Adipocyte (in vitro differentiated cells): ENCODE results near the gene GCK.

Experiments used
- DNase-seq: peaks from one replicate; pipeline ENCODE4 v3.0.0-alpha.2; 2015; ENCODE audit warnings: low read depth
- H3K27me3 ChIP-seq: replicated peaks from 2 replicates; pipeline ENCODE4 v1.7.0; 2013; ENCODE audit warnings: mild to moderate bottlenecking, low read length, moderate library complexity; ENCODE audit not compliant: control insufficient read depth, insufficient read depth
- H3K36me3 ChIP-seq: 2 replicates; pipeline ENCODE4 v1.7.0; 2013; ENCODE audit warnings: low read length, mild to moderate bottlenecking, moderate library complexity; ENCODE audit not compliant: control insufficient read depth, insufficient read depth, severe bottlenecking
- H3K4me1 ChIP-seq: 2 replicates; pipeline ENCODE4 v1.7.0; 2013; ENCODE audit warnings: mild to moderate bottlenecking, low read length, moderate library complexity; ENCODE audit not compliant: control insufficient read depth, insufficient read depth
- H3K4me3 ChIP-seq: 2 replicates; pipeline ENCODE4 v1.7.0; 2013; ENCODE audit warnings: mild to moderate bottlenecking, low read length, moderate library complexity
- H3K9ac ChIP-seq: 2 replicates; pipeline ENCODE4 v1.7.0; 2013; ENCODE audit warnings: mild to moderate bottlenecking, low read length, moderate library complexity
- H3K9me3 ChIP-seq: 2 replicates; pipeline ENCODE4 v1.7.0; 2013; ENCODE audit warnings: mild to moderate bottlenecking, low read length, moderate library complexity; ENCODE audit not compliant: control insufficient read depth

Gene GCK

DNA sequence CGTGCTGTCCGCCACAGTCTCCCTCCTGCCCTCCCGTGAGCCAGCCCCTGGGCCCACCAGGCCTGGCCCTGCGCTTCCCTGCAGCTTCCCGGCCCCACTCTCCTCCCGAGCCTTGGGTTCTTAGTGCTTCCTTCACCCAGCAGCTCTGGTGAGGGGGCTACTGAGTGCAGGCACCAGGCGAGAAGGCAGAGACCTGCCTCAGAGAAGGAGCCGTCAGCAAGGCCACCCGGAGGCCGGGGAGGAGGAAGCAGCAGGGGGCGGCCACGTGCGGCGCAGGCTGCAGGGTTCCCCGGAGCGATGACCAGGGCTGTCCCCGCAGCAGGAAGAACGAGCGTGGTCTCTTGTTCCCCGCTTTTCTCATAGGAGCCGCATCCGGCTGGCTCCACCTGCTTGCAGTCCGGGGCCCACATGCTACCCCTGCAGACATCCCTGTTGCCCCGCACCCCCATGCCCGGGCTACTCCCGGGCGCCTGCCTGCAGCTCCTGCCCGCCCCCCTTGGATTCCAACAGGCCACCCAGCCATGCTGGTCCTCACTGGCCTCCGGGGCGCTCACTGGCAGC, 32.1 kb upstream of the GCK start:
- no peaks in the 10 kb centered on the region for H3K36me3 ChIP-seq
- H3K9ac ChIP-seq: no peak overlapping the region
- peaks cover 23% of the 10 kb centered on the region for H3K27me3 ChIP-seq
- peaks cover 6% of the 10 kb centered on the region for H3K9me3 ChIP-seq
- no peaks in the 10 kb centered on the region for H3K4me1 ChIP-seq
- no peak for DNase-seq
- H3K4me3 ChIP-seq: no peak overlapping the region

DNA sequence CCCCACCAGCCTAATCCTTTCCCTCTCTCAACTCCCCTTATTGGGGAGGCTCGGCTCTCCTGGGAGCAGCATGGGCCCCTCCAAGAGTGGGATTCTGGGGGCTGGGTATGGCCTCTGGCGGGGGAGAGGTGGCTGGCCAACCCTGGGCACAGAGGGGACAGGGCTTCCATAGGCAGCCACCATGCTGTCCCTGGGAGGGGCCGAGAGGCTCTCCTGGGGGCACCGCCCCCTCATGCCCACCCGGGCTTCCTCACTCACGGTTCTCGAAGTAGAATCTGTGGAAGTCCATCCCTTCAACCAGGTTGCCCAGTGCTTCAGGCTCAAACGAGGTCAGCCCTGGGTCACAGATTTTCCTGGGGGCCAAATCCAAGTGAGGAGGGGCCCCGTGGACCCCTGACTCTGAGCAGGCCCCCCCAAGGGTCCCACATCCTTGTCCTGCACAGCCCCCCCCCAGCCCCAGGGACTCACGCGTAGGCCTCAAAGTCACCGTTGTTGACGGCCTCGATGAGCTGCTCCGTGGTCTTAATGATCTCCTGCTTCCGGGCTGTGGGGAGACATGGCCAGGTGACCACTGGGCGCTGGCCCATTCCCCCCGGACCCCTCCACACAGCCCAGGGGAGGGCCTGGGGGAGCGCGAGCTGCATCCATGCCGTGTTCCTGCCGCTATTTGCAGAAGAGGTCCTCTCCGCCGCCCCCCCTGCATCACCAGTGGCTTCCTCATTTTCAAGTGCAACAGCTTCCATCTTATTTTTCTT, 31.3 kb upstream of the GCK start:
- Histone ChIP-seq H3K9ac (no peak overlapping the region), H3K4me1 (no peaks in the 10 kb centered on the region), H3K9me3 (peaks cover 6% of the 10 kb centered on the region), H3K27me3 (peaks cover 15% of the 10 kb centered on the region), H3K36me3 (no peaks in the 10 kb centered on the region), H3K4me3 (no peak overlapping the region)
- DNase-seq: no peak

DNA sequence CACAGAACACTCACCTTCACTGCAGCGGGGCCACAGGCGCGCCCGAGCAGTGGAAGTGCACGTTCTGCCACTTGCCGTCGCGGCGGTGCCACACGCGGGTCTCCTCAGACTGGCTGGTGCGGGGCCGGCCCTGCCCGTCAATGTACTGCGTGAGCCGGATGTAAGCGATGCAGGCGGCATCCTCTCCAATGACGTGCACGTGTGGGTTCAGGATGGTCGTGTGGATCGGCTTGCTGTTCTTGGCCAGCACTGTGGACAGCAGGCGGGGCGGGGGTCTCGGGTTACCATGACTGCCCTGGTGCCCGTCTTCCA, 30.8 kb upstream of the GCK start:
- DNase-seq: no peak
- H3K36me3 ChIP-seq: no peaks in the 10 kb centered on the region
- no peak overlapping the region for H3K4me3 ChIP-seq
- H3K9me3 ChIP-seq: peaks cover 6% of the 10 kb centered on the region
- peaks cover 10% of the 10 kb centered on the region for H3K27me3 ChIP-seq
- H3K9ac ChIP-seq: no peak overlapping the region
- H3K4me1 ChIP-seq: no peaks in the 10 kb centered on the region

DNA sequence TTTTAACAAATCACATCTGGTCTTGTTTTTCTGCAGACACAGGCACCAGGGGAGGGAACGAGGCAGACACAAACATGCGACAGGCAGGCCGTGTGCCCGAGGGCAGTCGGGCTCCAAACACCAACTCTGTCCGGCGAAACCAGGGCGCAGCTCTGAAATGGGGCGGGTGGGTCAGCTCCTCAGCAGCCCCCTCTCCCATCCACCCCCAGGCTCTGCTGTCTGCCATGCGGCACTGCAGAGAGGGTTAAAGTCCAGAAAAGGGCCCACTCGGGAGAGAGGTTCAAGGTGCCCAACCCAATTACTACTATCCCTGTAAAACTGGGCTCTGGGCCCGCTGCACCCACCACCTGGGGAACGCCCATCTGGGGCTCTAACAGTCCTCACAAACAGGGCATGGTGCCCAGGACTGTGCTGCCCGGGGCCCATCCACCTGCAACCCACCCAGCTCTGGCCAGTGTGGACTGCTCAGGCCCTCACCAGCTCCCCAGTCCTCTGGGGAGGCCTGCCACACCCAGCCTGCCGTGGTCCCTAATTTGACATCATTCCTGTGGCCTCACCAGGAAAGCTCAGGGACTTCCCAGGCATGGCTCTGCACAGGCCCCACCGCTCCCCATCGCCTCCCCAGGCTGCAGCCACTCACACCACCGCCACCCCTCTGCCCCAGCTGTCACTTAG, 30.3 kb upstream of the GCK start:
- Histone ChIP-seq H3K9ac (no peak overlapping the region), H3K9me3 (peaks cover 6% of the 10 kb centered on the region), H3K4me1 (no peaks in the 10 kb centered on the region), H3K36me3 (no peaks in the 10 kb centered on the region), H3K27me3 (peaks cover 9% of the 10 kb centered on the region), H3K4me3 (no peak overlapping the region)
- no peak for DNase-seq

DNA sequence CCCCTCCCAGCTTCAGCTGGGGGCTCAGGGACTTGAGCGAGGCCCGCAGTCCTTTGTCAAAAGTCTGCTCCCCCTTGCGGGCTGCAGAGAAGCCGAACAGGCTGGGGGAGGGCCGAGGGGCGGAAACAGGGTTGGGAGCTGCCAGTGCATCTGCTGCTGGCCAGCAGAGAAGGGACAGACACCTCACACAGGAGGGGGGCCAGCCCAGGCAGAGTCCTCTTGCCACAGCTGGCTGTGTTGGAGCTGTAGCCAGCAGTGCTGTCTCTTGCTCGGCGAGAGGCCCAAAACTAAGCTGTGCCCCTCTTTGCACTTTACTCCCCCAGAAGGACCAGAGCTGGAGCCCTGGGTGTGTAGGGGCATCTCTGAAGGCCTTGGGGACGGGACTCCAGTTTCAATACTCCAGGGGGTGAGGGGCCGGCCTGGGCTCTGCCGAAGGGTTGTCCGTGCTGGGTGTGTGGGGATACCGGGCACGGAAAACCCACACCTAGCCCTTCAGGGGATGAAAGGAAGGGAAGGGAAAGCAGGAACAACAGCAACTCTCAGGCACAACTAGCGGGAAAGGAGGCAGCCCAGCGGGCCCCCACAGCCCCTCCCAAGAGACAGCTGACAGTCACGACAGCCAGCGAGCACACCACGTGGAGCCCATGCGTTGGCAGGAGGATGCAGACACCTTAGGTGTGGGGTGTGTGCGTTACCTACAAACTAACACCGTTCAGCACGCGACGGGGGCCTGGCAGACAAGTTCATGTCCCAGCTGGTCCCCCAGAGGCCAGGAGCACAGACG, 29.4 kb upstream of the GCK start:
- Histone ChIP-seq H3K4me3 (no peak overlapping the region), H3K9me3 (peaks cover 6% of the 10 kb centered on the region), H3K36me3 (peaks cover 1% of the 10 kb centered on the region), H3K4me1 (no peaks in the 10 kb centered on the region), H3K27me3 (peaks cover under 1% of the 10 kb centered on the region), H3K9ac (no peak overlapping the region)
- no peak for DNase-seq

DNA sequence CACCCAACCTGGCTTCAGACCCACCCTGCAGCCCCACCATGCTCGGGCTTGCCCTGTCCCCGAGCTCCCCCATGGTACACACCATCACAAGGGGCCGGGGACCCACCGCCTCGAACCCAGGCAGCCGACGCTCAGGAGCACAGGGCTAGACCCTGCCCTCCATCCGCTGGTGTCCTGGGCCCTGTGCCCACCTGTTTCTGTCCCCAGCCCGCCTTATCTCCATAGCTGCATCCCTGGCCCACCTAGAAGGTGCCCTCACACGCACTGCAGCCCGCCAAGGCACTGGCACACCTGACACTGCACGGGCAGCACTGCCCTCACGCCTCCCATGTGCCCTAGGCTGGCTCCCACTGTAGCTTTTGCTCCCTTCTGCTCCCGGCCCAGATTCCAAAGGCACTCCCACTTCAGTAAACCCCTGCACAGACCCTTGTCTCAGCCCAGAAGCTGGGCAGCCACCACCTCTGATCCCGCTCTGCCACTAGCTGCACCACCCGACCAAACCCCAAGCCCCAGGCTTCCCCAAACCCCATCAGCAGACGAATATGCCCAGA, 28.7 kb upstream of the GCK start:
- Histone ChIP-seq H3K9ac (no peak overlapping the region), H3K4me1 (no peaks in the 10 kb centered on the region), H3K36me3 (peaks cover 8% of the 10 kb centered on the region), H3K4me3 (no peak overlapping the region), H3K27me3 (no peaks in the 10 kb centered on the region), H3K9me3 (peaks cover 6% of the 10 kb centered on the region)
- no peak for DNase-seq

DNA sequence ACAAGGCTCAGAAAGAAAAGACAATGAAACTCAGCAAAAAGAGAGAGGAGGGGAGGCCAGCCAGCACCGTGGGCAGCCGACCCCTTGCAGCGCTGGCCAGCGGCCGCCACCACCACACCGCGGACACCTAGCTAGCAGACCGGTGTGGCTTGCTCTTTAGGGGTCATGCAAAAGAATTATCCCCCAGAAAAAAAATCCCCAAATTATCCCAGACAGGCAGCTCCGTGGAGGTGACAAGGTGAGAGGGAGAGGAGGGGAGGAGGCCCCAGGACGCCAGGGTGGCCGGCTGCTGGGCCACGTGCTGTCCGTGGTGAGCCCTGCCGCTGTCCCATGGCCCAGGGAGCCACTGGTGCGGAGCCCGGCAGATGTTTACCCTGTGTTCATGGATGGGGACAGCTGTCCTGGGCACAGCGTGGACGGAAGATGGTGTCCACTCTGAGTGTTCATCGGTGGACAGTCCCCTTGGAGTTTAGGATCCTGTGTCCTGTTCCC, 28.0 kb upstream of the GCK start:
- Histone ChIP-seq H3K4me1 (no peaks in the 10 kb centered on the region), H3K9me3 (peaks cover 6% of the 10 kb centered on the region), H3K27me3 (no peaks in the 10 kb centered on the region), H3K4me3 (no peak overlapping the region), H3K9ac (no peak overlapping the region), H3K36me3 (peaks cover 13% of the 10 kb centered on the region)
- no peak for DNase-seq

DNA sequence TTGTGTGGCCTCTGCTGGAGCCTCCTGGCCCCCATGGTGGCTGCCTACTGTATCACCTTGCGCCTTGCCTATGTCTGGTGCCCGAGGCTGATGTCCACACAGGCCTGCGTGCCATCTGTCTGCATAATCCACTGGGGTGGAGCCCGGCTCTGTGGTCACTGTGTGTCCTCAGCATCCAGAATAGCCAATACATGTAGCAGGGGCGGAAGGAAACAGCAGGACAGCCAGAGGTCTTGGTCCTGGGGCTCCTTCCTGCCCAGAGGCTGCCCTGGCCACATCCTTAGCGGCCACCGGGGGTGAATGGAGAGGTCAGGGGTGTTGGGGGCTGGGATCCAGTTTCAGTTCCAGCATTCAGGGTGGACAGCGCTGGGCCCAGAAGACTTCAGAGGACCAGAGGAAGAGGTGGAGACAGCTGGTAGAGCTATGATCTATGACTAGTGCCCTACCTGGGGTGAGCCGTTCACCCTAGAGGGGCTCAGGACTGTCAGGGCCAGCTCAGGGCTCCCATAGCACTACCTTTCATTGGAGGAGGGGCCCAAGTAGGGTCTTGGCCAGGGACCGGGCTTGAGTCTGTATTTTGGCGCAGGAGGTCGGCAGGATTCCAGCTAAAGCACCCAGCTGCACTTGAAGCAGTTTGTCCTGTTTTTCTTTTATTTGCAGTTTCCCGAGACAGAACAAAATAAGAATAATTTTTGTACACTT, 27.4 kb upstream of the GCK start:
- H3K9ac ChIP-seq: no peak overlapping the region
- no peaks in the 10 kb centered on the region for H3K4me1 ChIP-seq
- H3K36me3 ChIP-seq: peaks cover 19% of the 10 kb centered on the region
- H3K9me3 ChIP-seq: peaks cover 6% of the 10 kb centered on the region
- no peak overlapping the region for H3K4me3 ChIP-seq
- DNase-seq: peak; percentile 21
- no peaks in the 10 kb centered on the region for H3K27me3 ChIP-seq

DNA sequence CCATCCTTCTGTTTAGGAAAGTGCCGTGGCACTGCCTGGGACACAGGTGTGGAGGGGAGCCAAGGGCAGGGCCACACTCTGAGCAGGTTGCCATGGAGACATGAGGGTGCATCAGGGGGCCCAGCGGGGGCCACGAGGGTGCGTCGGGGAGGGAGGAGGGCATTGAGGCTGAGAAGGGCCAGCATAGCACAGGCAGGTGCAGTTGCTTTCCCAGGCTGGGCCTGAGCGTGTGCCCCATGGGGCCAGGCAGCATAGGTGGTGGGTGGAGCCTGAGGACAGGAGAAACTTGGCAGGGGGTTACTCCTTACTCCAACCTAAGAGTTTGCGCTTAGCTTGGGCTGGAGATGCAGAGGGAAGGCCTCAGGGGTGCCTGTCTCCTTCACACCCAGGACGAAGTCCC, 26.8 kb upstream of the GCK start:
- Histone ChIP-seq H3K36me3 (peaks cover 26% of the 10 kb centered on the region), H3K9me3 (peaks cover 6% of the 10 kb centered on the region), H3K4me3 (no peak overlapping the region), H3K4me1 (no peaks in the 10 kb centered on the region), H3K9ac (no peak overlapping the region), H3K27me3 (no peaks in the 10 kb centered on the region)
- DNase-seq: no peak

DNA sequence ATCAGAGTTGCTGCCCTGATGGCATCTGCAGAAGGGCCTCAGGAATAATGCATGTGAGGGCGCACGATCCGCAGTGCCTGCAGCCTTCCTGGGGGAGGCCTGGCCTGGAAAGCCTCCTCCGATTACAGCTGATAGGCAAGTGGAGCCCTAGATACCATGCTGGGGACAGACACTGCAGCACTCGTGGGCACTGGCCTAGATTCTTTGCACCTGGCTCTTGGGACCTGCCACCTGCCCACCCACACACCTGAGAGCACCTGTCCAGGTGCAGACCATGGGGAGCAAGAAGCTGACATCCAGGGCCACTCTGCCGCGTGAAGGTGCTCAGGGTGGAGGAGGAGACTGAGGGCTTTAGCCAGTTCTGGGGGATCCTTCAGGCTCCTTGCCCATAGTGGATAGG, 26.3 kb upstream of the GCK start:
- peaks cover 31% of the 10 kb centered on the region for H3K36me3 ChIP-seq
- H3K9me3 ChIP-seq: peaks cover 6% of the 10 kb centered on the region
- H3K27me3 ChIP-seq: no peaks in the 10 kb centered on the region
- no peak overlapping the region for H3K4me3 ChIP-seq
- no peaks in the 10 kb centered on the region for H3K4me1 ChIP-seq
- DNase-seq: no peak
- no peak overlapping the region for H3K9ac ChIP-seq
